ENCODE data around the gene PDAP1. TPM values are rescaled to one million over a fixed set of nuclear protein-coding genes. Genes with fewer than 3 reads are reported as not detected.

The PDAP1 gene
- total and polyA plus RNA-seq, 2 of the 13 experiments (the other 11 are each of a cell fraction or from before 2014, with no cell fraction given), result 13.0 to 100 TPM

DNA sequence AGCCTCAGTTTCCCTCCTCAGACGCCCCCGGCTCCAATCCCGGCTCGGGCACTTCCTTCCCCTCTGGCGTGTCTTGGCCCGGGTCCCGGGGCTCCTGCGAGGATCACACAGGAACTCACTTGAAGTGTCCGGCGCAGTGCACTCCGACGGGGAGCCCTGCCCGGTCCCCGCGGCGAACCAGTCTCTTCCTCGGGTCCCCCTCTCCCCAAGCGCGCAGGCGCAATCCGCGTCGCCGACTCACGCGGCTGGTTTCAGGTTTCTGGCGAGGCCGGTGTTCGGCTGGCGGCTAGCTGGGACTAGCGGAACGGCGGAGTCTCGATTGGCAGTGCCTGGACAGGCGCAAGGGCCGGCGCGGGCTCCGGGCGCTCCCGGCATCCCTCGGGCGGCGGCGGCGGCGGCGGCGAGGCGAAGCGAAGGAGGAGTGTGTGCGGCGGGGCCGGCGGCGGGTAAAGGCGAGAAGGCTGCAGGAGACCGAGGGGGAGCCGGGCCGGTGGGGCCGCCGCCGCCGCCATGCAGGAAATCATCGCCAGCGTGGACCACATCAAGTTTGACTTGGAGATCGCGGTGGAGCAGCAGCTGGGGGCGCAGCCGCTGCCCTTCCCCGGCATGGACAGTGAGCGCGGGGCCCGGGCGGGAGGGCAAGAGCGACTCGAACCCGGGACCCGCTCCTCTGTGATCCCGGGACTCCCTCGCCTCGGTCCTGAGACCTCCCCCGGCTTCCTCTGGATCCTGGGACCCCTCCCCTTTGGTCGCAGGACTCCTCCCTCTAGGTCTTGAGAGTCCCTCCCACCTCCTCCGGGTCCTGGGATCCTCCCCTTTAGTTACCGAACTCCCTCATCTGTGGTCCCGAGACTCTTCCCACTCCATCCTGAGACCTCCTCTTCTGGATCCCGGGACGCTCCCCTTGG, 30.4 kb upstream of the PDAP1 start, which contains the start of the genes CPSF4 and PTCD1 (continued):
- no peak for TF ChIP-seq MAFG (CRISPR knock-in tag; IDR thresholded peaks at IDR 0.05)
- TF ChIP-seq ZSCAN21 (CRISPR knock-in tag; IDR thresholded peaks at IDR 0.05; ENCODE audit: borderline replicate concordance), result peak; percentile 84; the same call in 1 of the 2 replicates
- TF ChIP-seq ZNF180 (CRISPR knock-in tag; IDR thresholded peaks at IDR 0.05; ENCODE audit: borderline replicate concordance, low read depth), result no peak
- no peak for TF ChIP-seq ZBTB3 (CRISPR knock-in tag; IDR thresholded peaks at IDR 0.05; ENCODE audit: borderline replicate concordance, low read depth)
- peak; percentile 67; the same call in 1 of the 2 replicates for TF ChIP-seq ZMAT3 (CRISPR knock-in tag; conservative IDR thresholded peaks at IDR 0.05)
- TF ChIP-seq PRPF4 (IDR thresholded peaks at IDR 0.05; ENCODE audit: low read depth, low read length, poor library complexity, severe bottlenecking), result no peak
- TF ChIP-seq ZNF644 (CRISPR knock-in tag; IDR thresholded peaks at IDR 0.05; ENCODE audit: low read depth), result no peak
- TF ChIP-seq ZNF570 (CRISPR knock-in tag; IDR thresholded peaks at IDR 0.05; ENCODE audit: borderline replicate concordance), result no peak
- no peak for TF ChIP-seq ZKSCAN1 (IDR thresholded peaks at IDR 0.05; ENCODE audit: low read length)
- peak; percentile 88; the same call in 1 of the 2 replicates for TF ChIP-seq SNAPC2 (CRISPR knock-in tag; IDR thresholded peaks at IDR 0.05)
- TF ChIP-seq, protein P1, sequence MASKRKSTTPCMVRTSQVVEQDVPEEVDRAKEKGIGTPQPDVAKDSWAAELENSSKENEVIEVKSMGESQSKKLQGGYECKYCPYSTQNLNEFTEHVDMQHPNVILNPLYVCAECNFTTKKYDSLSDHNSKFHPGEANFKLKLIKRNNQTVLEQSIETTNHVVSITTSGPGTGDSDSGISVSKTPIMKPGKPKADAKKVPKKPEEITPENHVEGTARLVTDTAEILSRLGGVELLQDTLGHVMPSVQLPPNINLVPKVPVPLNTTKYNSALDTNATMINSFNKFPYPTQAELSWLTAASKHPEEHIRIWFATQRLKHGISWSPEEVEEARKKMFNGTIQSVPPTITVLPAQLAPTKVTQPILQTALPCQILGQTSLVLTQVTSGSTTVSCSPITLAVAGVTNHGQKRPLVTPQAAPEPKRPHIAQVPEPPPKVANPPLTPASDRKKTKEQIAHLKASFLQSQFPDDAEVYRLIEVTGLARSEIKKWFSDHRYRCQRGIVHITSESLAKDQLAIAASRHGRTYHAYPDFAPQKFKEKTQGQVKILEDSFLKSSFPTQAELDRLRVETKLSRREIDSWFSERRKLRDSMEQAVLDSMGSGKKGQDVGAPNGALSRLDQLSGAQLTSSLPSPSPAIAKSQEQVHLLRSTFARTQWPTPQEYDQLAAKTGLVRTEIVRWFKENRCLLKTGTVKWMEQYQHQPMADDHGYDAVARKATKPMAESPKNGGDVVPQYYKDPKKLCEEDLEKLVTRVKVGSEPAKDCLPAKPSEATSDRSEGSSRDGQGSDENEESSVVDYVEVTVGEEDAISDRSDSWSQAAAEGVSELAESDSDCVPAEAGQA (IDR thresholded peaks at IDR 0.05; ENCODE audit: low read depth), result no peak
- TF ChIP-seq, protein P1 (CRISPR knock-in tag; IDR thresholded peaks at IDR 0.05; ENCODE audit: borderline replicate concordance), result no peak
- TF ChIP-seq, protein P2, sequence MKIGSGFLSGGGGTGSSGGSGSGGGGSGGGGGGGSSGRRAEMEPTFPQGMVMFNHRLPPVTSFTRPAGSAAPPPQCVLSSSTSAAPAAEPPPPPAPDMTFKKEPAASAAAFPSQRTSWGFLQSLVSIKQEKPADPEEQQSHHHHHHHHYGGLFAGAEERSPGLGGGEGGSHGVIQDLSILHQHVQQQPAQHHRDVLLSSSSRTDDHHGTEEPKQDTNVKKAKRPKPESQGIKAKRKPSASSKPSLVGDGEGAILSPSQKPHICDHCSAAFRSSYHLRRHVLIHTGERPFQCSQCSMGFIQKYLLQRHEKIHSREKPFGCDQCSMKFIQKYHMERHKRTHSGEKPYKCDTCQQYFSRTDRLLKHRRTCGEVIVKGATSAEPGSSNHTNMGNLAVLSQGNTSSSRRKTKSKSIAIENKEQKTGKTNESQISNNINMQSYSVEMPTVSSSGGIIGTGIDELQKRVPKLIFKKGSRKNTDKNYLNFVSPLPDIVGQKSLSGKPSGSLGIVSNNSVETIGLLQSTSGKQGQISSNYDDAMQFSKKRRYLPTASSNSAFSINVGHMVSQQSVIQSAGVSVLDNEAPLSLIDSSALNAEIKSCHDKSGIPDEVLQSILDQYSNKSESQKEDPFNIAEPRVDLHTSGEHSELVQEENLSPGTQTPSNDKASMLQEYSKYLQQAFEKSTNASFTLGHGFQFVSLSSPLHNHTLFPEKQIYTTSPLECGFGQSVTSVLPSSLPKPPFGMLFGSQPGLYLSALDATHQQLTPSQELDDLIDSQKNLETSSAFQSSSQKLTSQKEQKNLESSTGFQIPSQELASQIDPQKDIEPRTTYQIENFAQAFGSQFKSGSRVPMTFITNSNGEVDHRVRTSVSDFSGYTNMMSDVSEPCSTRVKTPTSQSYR (CRISPR knock-in tag; IDR thresholded peaks at IDR 0.05; ENCODE audit: borderline replicate concordance), result no peak
- TF ChIP-seq MYC (CRISPR knock-in tag; IDR thresholded peaks at IDR 0.05; ENCODE audit: borderline replicate concordance), result peak; percentile 93
- TF ChIP-seq ZNF264 (CRISPR knock-in tag; IDR thresholded peaks at IDR 0.05), result no peak
- no peak; the same call in 1 of the 2 replicates for TF ChIP-seq ZNF782 (CRISPR knock-in tag; IDR thresholded peaks at IDR 0.05; ENCODE audit: borderline replicate concordance)
- no peak for TF ChIP-seq GTF2F1 (IDR thresholded peaks at IDR 0.05; ENCODE audit: low read length)
- TF ChIP-seq, protein P3, sequence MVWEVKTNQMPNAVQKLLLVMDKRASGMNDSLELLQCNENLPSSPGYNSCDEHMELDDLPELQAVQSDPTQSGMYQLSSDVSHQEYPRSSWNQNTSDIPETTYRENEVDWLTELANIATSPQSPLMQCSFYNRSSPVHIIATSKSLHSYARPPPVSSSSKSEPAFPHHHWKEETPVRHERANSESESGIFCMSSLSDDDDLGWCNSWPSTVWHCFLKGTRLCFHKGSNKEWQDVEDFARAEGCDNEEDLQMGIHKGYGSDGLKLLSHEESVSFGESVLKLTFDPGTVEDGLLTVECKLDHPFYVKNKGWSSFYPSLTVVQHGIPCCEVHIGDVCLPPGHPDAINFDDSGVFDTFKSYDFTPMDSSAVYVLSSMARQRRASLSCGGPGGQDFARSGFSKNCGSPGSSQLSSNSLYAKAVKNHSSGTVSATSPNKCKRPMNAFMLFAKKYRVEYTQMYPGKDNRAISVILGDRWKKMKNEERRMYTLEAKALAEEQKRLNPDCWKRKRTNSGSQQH (CRISPR knock-in tag; IDR thresholded peaks at IDR 0.05; ENCODE audit: low read depth), result no peak; the same call in 1 of the 2 replicates
- peak; percentile 90; the same call in 1 of the 2 replicates for TF ChIP-seq TSC22D2 (CRISPR knock-in tag; IDR thresholded peaks at IDR 0.05; ENCODE audit: borderline replicate concordance)
